SU-DHL-6 (cell line): ENCODE measurements around the gene CHST6.

Experiments used
- CTCF ChIP-seq: fragments of 200-600 bp; sonication (generic); IDR thresholded peaks from one replicate; pipeline ENCODE4 v1.5.1; 2017; ENCODE audit warnings: antibody characterized with exemption, mild to moderate bottlenecking, low read length, moderate library complexity; ENCODE audit not compliant: insufficient read depth, poor library complexity, severe bottlenecking
- EZH2phosphoT487 ChIP-seq: fragments of 200-600 bp; sonication (generic), shearing (Covaris generic); conservative IDR thresholded peaks from 2 replicates; pipeline ENCODE4 v1.6.1; 2018; ENCODE audit warnings: mild to moderate bottlenecking, antibody characterized with exemption, low read length, moderate library complexity, mixed read lengths

GRCh38 chr16:75482434-75483205 lies 12.6 kb downstream of the CHST6 start:
- TF ChIP-seq CTCF (no peak), EZH2phosphoT487 (no peak)
